Stimulated activated CD4-positive, alpha-beta T cell treated with anti-CD3 and anti-CD28 coated beads, Interleukin-4, amount 100 ng/mL, for 4 hours (primary cell): Measurements from ENCODE around the gene ST6GAL2.

Experiments
- DNase-seq, 2 experiments: peaks; one replicate each; pipeline ENCODE4 v3.0.0-alpha.2; 2020

ST6GAL2 gene, protein sequence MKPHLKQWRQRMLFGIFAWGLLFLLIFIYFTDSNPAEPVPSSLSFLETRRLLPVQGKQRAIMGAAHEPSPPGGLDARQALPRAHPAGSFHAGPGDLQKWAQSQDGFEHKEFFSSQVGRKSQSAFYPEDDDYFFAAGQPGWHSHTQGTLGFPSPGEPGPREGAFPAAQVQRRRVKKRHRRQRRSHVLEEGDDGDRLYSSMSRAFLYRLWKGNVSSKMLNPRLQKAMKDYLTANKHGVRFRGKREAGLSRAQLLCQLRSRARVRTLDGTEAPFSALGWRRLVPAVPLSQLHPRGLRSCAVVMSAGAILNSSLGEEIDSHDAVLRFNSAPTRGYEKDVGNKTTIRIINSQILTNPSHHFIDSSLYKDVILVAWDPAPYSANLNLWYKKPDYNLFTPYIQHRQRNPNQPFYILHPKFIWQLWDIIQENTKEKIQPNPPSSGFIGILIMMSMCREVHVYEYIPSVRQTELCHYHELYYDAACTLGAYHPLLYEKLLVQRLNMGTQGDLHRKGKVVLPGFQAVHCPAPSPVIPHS

DNA sequence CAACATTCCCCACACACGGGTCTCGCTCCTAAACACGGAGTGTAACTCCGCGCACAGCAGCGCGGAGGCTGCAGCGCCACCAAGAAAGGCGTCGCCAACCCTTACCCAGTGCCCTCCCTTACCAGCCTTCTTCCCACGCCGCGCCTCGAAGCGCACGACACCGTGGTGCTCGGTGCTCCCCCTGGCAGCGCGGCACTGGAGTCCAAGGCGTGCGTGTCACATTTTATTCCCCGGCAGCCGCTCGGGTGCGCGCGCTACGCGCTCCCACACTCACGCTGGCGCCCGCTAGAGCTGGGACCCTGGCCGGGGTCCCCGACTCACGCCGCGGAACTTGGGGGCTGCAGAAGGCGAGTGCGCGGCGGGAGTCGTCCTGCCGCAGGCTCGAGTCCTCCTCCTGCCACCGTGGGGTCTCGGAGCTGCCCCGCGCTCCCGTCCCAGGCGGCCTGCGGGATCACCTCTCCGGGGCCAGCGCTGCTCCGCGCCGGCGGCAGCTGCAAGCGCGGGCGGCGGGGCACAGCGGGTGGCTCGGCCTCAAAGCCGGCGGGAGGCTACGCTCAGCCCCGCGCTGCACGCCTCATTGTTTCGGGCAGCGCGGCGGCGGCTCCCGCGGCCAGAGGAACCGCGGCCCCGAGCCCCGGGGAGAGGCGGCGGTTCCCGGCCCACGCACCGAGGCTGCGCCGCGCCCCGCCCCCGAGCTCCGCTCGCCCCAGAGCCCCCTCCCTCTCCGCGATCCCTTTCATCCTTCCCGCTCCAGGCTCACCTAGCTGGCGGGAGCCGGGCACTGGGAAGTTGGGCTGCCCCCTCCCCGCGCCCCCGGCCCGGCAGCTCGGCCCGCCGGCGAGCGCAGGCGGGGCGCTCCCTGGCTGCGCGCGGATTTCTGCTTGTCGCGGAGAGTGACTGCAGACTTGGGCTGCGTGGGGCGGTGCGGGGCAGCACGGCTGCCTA is at the start of gene ST6GAL2:
Gene ST6GAL2, minus strand, starts transcription at position 197 of the 945 bp plus-strand sequence. CDS start 42,190 bp downstream, outside the sequence.
- no peak for DNase-seq

DNA sequence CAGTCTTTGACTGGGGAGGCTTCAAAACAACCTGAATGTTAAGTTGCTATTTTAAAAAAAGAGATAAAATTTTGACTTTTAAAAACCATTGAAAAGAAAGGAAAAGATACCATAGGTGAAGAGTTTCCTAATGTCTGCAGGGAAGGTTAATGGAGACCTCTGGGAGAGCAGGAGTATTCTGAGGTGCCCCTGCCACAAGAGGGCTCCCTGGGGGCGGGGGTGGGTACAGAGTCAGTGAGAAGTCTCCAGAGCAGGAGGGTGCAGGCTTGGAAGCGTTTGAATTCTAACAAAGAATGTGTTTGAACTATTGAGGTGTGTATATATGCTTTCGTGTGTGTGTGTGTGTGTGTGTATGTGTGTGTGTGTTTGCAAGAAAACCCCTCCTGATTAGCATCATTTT is 46.7 kb upstream of the ST6GAL2 start:
- DNase-seq: no peak

DNA sequence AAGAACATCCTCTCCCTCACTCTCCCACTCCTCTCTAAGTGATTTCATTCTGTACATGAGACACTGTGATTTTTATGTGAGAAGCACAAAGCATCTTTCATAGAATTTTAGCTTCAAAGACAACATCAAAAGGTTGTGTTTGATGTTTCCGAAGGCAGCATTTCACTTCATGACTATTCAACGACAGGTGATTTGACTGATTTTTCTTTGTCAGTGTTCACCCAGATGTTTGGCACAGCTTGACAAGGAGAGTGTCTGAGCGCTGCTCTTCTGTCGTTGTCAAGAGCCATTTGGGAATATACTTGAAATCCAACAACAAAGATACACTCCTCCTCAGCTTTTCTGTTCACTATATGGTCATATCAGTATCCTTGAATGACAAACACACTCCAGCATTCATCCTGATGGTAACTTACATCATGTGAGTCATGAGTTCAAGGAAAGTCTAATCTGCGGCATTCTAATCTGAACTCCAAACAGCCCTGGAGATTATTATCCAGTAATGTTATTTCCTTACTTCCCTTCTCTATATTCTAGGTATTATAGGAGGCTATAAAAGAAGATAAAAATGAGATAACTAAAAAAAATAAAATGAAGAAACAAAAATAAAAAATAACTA is 45.9 kb upstream of the ST6GAL2 start:
- no peak for DNase-seq

DNA sequence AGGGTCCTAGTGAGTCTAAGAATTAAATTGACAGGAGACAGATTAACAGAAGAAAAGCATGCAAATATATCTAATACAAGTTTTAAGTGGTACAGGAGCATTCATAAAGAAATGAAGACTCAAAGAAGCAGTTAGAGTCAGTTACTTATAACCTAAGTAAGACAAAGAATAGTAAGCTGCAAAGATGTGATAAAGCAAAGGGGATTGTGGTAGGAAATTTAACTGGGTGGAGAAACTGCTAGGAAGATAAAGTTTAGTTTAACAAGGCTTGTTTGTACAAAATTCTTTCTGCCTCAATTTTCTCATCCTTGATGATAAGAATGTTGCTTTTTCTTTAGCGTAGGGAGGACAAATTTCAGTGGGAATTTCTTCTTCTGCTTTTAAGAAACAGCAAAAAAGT is 35.5 kb upstream of the ST6GAL2 start:
- DNase-seq: no peak

DNA sequence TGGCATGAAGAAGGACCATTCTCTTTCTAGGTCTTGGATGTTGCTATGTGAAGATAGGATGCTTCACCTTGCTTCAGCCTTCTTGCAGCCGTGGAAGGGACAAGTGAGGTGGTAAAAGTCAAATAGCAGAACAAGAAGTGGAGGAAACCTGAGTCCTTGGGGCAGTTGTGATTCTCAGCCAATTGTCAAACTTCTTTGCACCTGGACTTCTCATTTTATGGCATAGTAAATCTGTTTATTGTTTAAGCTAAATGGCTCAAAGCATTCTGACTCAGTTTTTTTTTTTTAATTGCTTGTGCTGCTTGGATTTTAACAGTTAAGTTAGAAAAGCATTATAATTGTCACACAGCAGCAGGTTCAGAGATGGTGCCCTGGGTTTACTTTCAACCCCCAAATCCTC is 33.0 kb upstream of the ST6GAL2 start:
- DNase-seq: no peak

DNA sequence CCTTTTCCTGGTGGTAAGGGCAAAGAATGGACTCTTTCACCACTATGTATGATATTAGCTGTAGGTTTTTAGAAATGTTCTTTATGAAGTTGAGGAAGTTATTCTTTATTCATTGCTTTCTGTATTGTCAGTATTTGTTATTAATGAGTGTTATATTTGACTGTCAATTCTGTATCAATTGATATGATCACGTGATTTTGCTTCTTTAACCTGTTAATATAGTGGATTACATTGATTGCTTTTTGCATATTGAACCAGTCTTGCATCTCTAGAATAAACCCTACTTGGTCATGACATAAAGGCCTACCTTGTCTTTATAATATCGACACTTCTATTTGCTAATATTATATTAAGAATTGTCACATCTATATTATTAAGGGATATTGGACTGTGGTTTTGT is 18.3 kb upstream of the ST6GAL2 start:
- no peak for DNase-seq

DNA sequence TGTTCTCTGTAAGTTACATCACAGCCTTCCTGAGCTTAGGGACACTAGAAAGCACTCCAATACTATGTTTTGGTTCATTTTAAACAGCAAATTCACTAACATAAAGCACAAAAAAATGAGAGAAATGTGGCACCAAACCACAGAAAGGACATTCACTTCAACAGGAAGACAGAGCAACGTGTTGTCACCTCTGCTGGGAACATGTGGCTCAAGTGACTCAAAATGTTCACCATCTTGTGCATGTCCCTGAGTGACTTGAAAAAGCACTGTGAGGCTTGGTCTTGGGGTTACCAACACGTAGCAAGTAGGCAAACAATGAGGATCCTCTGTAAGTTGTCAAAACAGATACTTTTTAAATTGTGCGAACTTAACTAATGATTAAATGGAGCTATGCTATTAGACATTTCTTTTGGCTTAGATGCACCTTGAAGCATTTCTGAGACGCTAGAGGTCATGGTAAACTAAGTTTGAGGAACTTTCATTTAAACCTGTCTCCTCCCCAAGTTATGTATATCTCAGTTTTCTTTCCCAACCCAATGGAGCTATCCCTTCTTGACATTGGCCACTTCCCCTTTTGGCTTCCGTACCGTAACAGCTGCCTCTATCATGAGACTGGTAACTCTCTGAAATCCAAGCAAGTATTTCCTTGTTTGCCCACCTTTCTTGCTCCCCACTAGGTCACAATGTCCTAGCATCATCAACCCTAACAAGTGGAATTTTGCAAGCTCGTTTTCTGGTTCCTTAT is 14.0 kb upstream of the ST6GAL2 start:
- no peak for DNase-seq

DNA sequence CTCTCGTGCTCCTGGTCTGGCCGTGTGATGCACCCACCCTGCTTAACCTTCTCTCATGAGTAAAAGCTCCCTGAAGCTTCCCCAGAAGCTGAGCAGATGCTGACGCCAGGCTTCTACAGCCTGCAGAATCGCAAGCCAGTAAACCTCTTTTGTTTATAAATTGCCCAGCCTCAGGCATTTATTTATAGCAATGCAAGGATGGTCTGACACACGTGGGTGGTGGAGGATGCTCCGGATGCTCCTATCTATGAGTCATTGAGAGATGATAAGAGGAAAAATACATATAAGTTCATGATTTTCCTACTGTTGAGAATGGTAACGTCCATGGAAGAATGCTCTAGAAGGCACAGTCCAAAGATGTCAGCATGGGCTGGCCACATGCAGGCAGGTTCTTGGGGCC is 8.6 kb upstream of the ST6GAL2 start:
- no peak for DNase-seq

DNA sequence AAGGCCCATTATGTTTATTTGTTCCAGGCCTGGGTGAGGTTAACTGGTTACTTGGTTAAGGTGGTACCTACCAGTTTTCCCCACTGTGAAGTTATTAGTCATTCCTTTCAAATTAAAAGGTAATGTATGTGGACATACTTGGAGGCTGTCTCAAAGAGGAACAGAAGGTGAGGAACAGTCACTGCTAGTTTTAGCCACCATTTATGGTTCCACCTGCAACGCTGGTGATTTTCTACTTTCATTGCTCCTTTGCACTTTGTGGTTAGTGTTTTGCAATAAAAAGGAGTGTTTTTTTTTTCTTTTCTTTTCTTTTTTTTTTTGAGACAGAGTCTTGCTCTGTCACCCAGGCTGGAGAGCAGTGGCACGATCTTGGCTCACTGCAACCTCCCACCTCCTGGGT is 6.1 kb upstream of the ST6GAL2 start:
- no peak for DNase-seq

DNA sequence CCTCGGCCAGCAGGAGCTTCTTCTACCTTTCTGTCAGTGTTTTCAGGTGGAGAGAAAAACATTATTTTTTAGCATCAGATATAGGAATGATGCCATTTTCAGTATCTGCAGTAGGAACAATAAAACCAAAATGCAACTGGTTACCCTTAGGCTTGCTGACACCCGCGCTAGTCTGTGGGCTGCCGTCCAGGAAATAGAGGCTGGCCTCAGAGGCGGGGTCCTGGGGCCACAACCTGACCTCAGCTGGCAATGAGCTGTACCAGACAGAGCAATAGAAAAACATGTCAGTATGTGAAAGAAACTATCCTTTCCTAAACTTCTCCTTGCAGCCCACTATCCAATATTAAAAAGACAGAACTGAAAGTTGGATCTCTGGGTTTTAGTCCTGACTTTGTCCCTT is 4.6 kb upstream of the ST6GAL2 start:
- no peak for DNase-seq

DNA sequence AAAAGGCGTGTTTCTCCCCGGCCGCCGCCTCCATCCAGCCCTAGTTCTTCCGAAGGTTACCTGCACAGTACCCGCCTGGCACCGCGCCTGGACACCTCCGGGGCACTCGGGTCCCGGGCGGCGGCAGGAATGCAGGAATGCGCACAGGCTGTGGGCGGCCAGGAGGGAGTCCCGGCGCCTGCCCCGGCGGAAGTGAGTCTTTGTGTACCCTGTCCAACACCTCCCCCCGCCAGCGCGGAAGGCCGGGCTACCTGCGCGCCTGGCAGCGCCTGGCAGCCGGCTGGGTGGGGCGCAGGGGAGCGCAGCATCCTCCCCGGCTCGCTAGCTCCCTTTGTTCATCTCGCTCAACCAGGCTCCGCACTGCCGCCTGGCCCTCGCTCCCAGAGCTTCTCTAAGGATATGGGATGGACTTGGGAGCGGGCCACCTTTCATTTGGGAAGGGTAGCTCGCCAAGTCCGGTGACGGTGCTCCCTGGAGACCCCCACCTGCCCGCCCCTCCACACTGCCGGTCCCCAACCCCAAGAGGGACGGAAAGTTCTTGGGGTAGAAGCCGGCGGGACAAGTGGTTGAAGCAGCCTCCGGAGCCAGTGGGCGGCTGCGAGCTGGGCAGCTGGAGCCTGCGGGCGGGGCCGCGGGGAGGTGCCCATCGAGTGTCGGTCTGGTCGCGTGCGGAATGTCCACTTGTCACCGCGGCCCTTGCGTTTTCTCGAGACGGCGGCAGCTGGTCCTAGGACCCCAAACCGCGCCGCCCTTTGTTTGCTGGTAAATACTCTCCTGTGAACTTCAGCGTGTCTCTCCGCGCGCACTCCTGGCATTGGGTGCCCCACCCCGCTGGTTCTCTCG is 1.2 kb upstream of the ST6GAL2 start:
- no peak for DNase-seq

DNA sequence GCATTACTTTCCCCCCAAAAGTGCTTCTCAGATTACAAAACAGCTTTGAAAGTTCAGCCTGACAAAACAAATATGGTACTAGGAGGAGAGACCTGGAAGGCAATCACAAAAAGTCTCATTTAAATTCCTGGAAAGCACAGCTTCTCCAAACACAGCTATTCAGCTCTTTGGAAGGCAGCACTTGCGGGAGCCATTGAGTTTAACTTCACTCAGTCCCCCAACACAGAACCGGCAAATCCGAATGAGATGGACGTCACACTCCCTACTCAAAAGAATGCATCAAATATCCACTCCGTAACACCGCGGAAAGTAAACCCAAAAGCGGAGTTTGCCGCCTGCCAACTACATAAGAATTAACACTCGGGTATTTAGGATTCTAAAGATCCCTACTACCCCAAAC is 638 bp downstream of the ST6GAL2 start:
- DNase-seq: no peak

DNA sequence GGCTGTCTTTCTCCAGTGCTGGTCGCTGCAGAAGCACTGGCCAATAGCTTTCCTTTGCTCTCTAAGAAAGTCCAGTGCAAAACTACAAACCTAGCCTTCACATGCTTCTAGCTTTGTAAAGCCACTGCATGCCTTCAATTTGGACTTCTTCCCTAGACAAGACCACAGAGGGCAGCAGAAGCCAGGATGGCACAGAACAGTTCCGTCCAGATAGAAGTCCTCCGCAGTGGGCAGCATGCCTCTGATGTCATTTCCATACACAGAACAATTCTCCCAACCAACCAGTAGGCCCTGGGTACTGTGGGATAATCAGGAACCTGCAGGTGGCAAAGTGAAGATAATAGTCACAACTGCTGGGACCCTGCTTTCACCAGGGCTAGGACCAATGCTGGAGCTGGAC is 3.3 kb downstream of the ST6GAL2 start:
- DNase-seq: no peak

DNA sequence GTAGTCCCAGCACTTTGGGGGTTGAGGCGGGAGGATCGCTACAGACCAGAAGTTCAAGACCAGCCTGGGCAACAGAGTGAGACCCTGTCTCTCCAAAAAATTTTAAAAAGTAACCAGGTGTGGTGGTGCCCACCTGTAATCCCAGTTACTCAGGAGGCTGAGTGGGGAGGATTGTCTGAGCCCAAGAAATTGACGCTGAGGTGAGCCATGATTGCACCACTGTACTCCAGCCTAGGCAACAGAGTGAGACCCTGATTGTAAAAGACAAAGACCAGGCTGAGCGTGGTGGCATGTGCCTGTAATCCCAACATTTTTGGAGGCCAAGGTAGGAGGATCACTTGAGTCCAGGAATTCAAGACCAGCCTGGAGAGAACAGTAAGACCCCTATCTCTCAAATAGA is 7.8 kb downstream of the ST6GAL2 start:
- no peak for DNase-seq

DNA sequence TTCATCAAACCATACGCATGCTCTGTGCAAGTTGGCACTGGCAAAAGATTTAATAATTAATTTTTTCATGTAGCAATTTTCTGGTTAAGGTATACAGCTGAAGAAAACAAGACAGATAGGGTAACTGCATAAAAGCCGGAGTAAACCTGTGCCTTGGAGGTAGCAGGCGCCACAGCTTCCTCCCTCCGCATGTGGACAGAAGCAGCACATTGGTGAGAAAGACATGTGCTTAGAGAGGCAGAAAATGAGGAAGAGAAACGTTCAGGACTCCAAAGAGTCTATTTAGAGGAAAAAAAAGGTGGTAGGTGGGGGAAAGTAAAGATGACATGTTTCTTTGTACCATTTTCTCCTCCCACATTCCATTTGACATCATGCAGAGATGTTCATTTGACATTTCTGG is 9.3 kb downstream of the ST6GAL2 start:
- DNase-seq: no peak

DNA sequence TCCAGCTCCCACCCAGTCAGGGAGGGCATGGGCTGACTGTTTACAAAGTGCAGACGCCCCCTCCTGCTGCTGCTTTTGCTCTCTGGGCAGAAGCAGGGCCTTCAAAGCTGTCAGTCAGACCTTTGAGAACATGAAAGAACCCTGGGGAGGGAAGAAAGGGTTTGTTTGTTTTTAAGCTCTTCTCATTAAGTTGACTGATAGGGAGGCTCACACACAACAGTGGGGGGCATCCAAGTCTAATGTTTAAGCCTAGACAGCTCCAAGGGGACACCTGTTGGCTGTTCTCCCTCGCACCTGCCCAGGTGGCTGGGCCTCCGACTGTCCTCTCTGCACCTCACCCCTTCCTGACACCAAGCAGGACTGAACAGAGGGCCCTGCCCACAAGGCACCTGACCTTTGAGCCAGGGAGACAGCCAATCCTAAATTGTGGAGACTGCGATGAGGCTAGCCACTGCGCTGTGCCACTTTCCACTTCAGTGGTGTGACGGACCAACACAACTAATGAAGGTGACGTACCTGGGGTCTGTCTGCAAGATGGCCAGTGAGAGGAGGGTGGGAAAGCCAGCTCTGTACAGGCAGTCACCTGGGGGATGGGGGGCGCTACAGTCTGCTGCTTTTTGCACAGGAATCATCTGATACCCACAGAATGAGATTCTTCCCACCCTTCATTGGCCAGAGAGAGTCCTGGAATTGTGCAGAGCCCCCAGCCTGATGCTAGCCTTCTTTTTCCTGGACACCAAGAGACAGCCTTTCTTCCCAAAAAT is 16.3 kb downstream of the ST6GAL2 start:
- DNase-seq: no peak

DNA sequence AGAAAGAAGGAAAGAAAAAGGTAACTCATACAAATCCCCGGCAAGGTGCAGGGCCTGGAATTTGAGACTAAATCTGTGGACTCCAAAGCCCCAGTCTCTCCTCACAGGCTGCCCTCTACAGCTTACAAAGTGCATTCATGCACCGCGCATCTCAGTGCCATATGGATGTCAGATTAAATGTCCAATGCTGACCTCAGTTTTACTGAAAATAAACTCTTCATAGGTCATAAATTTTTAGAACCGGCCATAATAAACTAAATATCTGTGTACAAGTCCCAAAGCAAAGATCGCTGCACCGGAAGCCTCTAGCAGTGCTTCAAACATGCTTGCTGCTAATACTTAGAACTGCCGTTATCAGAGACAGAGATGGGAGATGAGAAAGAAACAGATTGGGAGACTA is 17.7 kb downstream of the ST6GAL2 start:
- DNase-seq: no peak

DNA sequence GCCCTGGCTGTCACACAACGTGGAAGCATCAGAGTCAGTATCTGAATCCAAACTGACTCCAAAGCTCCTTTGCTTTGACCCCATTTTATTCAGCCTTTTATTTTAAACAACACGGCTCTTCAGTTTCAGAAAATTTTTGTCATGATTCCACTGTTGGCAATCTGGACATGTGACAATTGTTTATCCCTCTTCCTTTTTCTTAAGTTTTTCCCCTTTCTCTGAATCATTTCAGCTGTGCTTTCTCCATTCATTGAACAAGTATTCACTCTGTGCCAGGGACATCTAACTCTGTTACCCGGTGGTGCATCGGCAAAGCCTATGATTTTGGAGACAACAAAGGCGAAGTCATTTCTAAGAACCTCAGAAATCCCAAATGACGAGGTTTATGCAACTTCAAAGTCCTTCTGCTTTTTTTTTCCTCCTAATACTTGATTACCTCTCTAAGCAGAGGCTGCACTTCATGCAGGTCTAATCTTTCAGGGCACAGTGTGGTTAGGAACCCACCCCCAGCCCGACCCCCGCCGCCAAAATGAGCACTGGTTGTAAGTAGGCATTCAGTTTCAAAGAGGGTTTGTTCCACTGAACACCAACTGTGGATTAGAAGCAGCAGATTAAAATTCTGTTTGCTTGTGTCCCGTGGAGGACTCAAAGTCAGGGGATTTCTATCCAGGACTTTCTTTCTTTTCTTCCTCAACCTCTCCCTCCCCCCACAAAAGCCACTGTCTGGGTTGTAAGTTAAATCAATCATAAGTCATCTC is 18.6 kb downstream of the ST6GAL2 start:
- DNase-seq: no peak

DNA sequence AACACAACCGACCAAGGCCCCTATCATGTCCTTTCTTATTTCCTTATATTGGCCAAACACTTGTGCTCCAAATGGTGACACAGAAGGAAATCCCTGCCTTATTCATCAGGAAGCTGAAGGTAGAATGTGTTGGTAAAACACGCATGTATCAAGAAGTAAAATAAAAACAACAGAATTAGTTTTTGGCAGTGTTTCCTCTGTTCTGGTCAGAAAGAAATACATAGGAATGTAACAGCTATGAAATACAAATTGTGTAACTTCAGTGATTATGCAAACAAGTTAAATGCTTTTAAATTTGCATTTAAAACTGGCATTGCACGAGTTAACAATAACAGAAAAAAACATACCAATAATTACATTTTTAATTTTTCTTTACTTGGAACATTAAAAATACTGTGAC is 19.3 kb downstream of the ST6GAL2 start:
- DNase-seq: no peak

DNA sequence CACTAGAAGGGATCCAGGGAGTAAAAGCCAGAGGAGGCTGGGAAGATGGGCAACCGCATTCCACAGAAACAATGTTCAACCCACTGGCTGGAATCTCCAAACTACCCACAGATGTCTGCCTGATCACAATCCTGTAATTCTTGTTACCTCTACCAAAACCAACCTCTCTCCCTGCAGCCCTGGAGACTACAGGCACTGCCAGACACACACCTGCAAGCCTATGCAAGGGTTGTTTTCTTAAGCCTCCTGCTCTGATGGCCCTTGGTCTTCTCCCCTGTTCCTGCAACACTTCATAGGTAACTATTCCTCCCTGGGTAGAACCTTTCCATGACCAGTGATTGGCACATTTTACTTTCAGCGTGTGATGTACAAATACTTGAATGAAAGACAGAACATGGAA is 21.9 kb downstream of the ST6GAL2 start:
- DNase-seq: no peak
